Immature natural killer cell (primary cell): Measurements from ENCODE around the gene SND1. TPM values are rescaled to one million over a fixed set of nuclear protein-coding genes. Genes with fewer than 3 reads are reported as not detected.
A peak's percentile ranks its signal among the peaks of the same experiment; 100 is the strongest.

ENCODE experiments used
- DNase-seq, 3 donors: peaks; one replicate each; pipeline ENCODE4 v3.0.0; 2022; ENCODE audit warnings: mixed read lengths in 1 of 3
- H3K27ac Mint-ChIP-seq, 6 donors: one replicate each; pipeline ENCODE4 v1.8.0; 2020; ENCODE audit warnings: mixed read lengths in 6 of 6, mild to moderate bottlenecking in 5 of 6, inconsistent platforms in 4 of 6, moderate library complexity in 3 of 6
- H3K27me3 Mint-ChIP-seq, 3 donors: one replicate each; pipeline ENCODE4 v1.8.0; 2020 to 2021; ENCODE audit warnings: low read depth in 3 of 3, mild to moderate bottlenecking in 3 of 3, mixed read lengths in 3 of 3, moderate library complexity in 3 of 3, inconsistent platforms in 1 of 3
- H3K36me3 Mint-ChIP-seq, 3 donors: one replicate each; pipeline ENCODE4 v1.8.0; 2020; ENCODE audit warnings: mixed read lengths in 3 of 3, inconsistent platforms in 2 of 3, mild to moderate bottlenecking in 2 of 3
- H3K4me1 Mint-ChIP-seq, 2 donors: one replicate each; pipeline ENCODE4 v1.8.0; 2020; ENCODE audit warnings: inconsistent platforms in 2 of 2, mild to moderate bottlenecking in 2 of 2, mixed read lengths in 2 of 2, moderate library complexity in 1 of 2
- H3K4me3 Mint-ChIP-seq, 5 donors: one replicate each; pipeline ENCODE4 v1.8.0; 2020; ENCODE audit warnings: mild to moderate bottlenecking in 5 of 5, mixed read lengths in 5 of 5, inconsistent platforms in 3 of 5, moderate library complexity in 3 of 5
- H3K9me3 Mint-ChIP-seq, 6 donors: one replicate each; pipeline ENCODE4 v1.8.0; 2020; ENCODE audit warnings: mild to moderate bottlenecking in 6 of 6, mixed read lengths in 6 of 6, inconsistent platforms in 4 of 6, moderate library complexity in 3 of 6
- polyA plus RNA-seq, 3 donors: library from polyadenylated mRNA; unstranded; fragments of 300-500 nt; fragmentation: Illumina TruSeq; gene quantifications; one replicate each; pipeline ENCODE4 v1.2.3, GENCODE V29; 2021

SND1 gene
- polyA plus RNA-seq, 3 donors from 2014 or later, result 87.8 to 130 (median 116) TPM

GRCh38 chr7:128123291-128124037 is 471.5 kb downstream of the SND1 start:
- H3K4me3 Mint-ChIP-seq, result no peak overlapping the region
- no peak for DNase-seq
- no peak overlapping the region for H3K27ac Mint-ChIP-seq
- peaks cover 0 to 3% (median 0%) of the 10 kb centered on the region in 6 donors for H3K9me3 Mint-ChIP-seq
- peaks cover 1 to 9% (median 4%) of the 10 kb centered on the region in 3 donors for H3K27me3 Mint-ChIP-seq
- peaks cover 6 to 10% of the 10 kb centered on the region in 2 donors for H3K4me1 Mint-ChIP-seq
- H3K36me3 Mint-ChIP-seq, result no peaks in the 10 kb centered on the region

DNA sequence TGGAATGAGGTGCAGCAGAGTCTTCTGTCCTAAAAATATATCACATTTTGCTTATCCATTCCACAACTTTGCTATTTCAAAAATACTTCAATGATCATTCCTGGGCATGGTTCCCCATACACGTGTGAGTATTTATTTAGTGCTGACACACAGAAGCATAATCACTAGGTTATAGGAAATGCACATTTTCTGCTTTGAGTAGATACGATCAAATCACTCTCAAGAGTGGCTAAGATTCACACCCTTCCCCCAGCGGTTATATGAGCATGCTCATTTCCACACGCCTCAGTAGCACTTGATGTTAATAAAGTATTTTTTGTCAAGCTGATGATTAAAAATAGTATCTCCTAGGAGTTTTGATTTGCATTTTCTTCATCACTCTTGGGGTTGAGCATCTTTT is 472.8 kb downstream of the SND1 start:
- Mint-ChIP-seq H3K9me3 (peaks cover 0 to 3% (median 0%) of the 10 kb centered on the region in 6 donors), H3K36me3 (no peaks in the 10 kb centered on the region), H3K27me3 (peaks cover 1 to 9% (median 2%) of the 10 kb centered on the region in 3 donors), H3K4me3 (peak overlapping the region in 1 of 5 donors; percentile 46), H3K4me1 (peaks cover 6 to 10% of the 10 kb centered on the region in 2 donors), H3K27ac (no peak overlapping the region)
- peak in 1 of 3 donors; percentile 25 for DNase-seq

DNA sequence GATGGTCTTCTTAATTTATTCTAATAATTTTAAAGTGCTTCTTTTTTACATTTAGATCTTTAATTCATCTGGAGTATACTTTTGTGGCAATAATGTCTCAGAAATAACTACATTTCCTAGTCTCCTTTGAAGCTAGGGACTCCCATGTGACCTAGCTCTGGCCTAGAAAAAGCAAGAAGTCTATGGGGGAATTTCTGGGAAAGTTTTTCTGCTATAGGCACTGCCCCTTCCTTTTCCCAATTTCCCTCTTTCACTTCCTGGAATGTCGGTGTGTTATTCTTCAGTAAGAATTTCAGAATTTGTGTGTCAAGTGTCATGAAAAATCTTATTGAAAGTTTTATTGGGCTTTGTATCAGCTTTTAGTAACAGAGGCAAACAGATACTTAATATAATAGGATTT is 473.8 kb downstream of the SND1 start:
- Mint-ChIP-seq H3K4me1 (peaks cover 6 to 10% of the 10 kb centered on the region in 2 donors), H3K9me3 (peaks cover 0 to 3% (median 0%) of the 10 kb centered on the region in 6 donors), H3K27ac (no peak overlapping the region), H3K27me3 (peaks cover 1 to 8% (median 2%) of the 10 kb centered on the region in 3 donors), H3K36me3 (no peaks in the 10 kb centered on the region), H3K4me3 (no peak overlapping the region)
- DNase-seq, result no peak

DNA sequence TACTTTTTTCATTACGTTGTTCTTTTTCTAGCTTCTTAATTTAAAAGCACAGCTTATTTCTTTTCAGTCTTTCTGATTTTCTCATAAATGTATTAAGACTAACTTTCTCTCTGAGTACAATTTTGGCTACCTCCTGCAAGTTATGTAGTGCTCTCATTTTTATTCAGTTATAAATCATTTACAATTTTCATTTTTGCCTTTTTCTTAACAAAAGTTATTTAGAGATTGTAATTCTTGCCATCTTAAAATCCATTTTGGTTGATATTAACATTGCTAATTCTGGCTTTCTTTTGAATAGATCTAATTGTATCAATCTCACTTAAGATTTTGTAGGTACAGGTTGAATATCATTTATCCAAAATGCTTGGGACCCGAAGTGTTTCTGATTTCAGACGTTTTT is 476.4 kb downstream of the SND1 start:
- no peak for DNase-seq
- Mint-ChIP-seq H3K36me3 (peaks cover 0 to 3% (median 0%) of the 10 kb centered on the region in 3 donors), H3K4me3 (no peak overlapping the region), H3K27me3 (peaks cover 0 to 7% (median 6%) of the 10 kb centered on the region in 3 donors), H3K4me1 (peaks cover 6 to 10% of the 10 kb centered on the region in 2 donors), H3K9me3 (peaks cover 0 to 3% (median 0%) of the 10 kb centered on the region in 6 donors), H3K27ac (no peak overlapping the region)

GRCh38 chr7:128129224-128129864 is 477.4 kb downstream of the SND1 start:
- Mint-ChIP-seq H3K4me1 (peaks cover 7 to 17% of the 10 kb centered on the region in 2 donors), H3K27me3 (peaks cover 0 to 14% (median 4%) of the 10 kb centered on the region in 3 donors), H3K9me3 (peaks cover 0 to 3% (median 0%) of the 10 kb centered on the region in 6 donors), H3K4me3 (no peak overlapping the region), H3K27ac (no peak overlapping the region), H3K36me3 (peaks cover 0 to 3% (median 0%) of the 10 kb centered on the region in 3 donors)
- DNase-seq, result no peak

DNA sequence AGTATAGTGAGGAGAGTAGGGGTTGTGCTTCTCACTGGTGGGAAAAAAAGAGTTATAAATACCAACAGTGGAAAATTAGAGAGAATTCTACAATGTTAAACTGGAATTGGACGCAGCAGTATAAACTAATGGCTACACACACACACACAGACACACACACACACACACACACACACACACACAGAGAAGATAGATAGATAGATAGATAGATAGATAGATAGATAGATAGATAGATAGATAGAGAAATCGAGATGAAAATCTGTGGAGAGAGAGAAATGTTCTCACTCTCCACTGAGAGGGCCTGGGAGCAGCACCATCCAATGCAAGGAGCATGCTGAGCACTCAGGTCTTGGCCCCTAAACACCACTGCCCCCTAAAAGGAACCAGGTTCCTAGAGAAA is 479.1 kb downstream of the SND1 start:
- peaks cover 0 to 3% (median 0%) of the 10 kb centered on the region in 6 donors for H3K9me3 Mint-ChIP-seq
- H3K27me3 Mint-ChIP-seq, result peaks cover 3 to 25% (median 12%) of the 10 kb centered on the region in 3 donors
- H3K36me3 Mint-ChIP-seq, result peaks cover 0 to 5% (median 3%) of the 10 kb centered on the region in 3 donors
- no peak for DNase-seq
- H3K4me3 Mint-ChIP-seq, result no peak overlapping the region
- H3K4me1 Mint-ChIP-seq, result peaks cover 17 to 19% of the 10 kb centered on the region in 2 donors
- no peak overlapping the region for H3K27ac Mint-ChIP-seq

- peaks cover 3 to 27% (median 15%) of the 10 kb centered on the region in 3 donors for H3K27me3 Mint-ChIP-seq
- peaks cover 0 to 3% (median 0%) of the 10 kb centered on the region in 6 donors for H3K9me3 Mint-ChIP-seq
- no peak for DNase-seq
- peaks cover 21 to 22% of the 10 kb centered on the region in 2 donors for H3K4me1 Mint-ChIP-seq
- peaks cover 0 to 5% (median 3%) of the 10 kb centered on the region in 3 donors for H3K36me3 Mint-ChIP-seq
- H3K27ac Mint-ChIP-seq, result no peak overlapping the region
- H3K4me3 Mint-ChIP-seq, result no peak overlapping the region
Observed at GRCh38 chr7:128131731-128132130, 479.7 kb downstream of the SND1 start.

GRCh38 chr7:128132426-128133069 is 480.6 kb downstream of the SND1 start:
- Mint-ChIP-seq H3K9me3 (peaks cover 0 to 3% (median 0%) of the 10 kb centered on the region in 6 donors), H3K27ac (no peak overlapping the region), H3K36me3 (peaks cover 0 to 5% (median 3%) of the 10 kb centered on the region in 3 donors), H3K4me1 (peaks cover 21 to 22% of the 10 kb centered on the region in 2 donors), H3K27me3 (peaks cover 3 to 32% (median 15%) of the 10 kb centered on the region in 3 donors), H3K4me3 (peak overlapping the region in 1 of 5 donors; percentile 19)
- DNase-seq, result no peak

DNA sequence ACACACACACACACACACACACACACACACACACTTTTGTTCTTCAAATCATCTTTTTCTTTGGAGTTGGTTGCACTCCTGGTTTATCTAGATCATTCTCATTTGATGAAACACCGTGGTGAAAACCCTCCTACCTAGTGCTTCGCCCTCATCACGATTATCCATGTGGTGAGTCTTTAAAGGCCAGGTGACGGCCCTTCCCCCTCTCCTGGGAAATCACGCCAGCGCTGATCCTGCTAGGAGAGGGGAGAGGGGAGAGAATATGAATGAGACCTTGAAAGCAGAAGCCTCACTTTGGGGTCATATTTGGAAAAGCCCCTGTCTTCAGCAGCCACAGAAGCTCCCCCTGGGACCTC is 483.1 kb downstream of the SND1 start:
- H3K4me3 Mint-ChIP-seq, result peak overlapping the region; percentile 37 to 84 (median 72)
- DNase-seq, result no peak
- peaks cover 21 to 22% of the 10 kb centered on the region in 2 donors for H3K4me1 Mint-ChIP-seq
- peaks cover 0 to 5% (median 3%) of the 10 kb centered on the region in 3 donors for H3K36me3 Mint-ChIP-seq
- H3K9me3 Mint-ChIP-seq, result no peaks in the 10 kb centered on the region
- H3K27ac Mint-ChIP-seq, result peak overlapping the region in 1 of 6 donors; percentile 64
- peaks cover 4 to 34% (median 13%) of the 10 kb centered on the region in 3 donors for H3K27me3 Mint-ChIP-seq

DNA sequence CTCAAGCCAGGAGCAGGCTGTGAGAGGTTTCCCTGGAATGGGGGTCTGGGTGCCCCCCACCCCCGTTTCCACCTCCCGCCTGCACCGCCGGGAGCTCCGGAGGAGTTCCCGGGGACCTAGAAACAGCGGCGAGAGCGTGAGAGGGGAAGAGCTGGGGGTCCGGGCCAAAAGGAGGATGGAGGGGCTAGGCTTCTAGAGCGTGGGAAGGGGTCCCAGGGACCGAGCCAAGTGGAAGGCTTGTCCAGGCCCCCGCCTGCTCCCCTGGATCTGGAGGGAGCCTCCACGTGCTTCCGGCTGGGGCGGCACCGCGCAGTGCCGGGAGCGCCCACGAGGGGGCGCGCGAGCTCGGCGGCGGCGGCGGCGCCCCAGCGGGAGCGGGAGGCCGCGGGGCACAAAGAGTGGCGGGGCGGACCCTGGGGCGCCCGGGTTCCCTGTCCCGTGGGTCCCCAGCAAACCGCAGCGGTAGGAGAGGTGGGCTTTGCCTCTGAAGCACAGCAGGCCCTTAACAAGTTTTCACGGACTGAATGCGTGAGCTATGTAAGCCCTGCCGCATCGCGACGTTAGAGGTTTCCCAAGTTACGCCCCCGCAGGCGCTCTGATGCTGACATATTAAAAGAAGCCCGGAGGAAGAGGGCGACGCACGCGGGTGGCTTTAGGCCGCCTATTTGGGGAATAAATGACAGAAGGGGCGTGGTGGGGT is 483.7 kb downstream of the SND1 start:
- Mint-ChIP-seq H3K27ac (peak overlapping the region in 1 of 6 donors; percentile 32), H3K27me3 (peaks cover 8 to 36% (median 13%) of the 10 kb centered on the region in 3 donors), H3K4me3 (peak overlapping the region; percentile 78 to 85 (median 83)), H3K4me1 (peaks cover 21 to 22% of the 10 kb centered on the region in 2 donors), H3K9me3 (peaks cover 0 to 3% (median 0%) of the 10 kb centered on the region in 6 donors), H3K36me3 (peaks cover 0 to 5% (median 3%) of the 10 kb centered on the region in 3 donors)
- peak; percentile 65 to 70 (median 66) for DNase-seq

GRCh38 chr7:128136215-128136597 is 484.2 kb downstream of the SND1 start:
- Mint-ChIP-seq H3K36me3 (peaks cover 0 to 5% (median 3%) of the 10 kb centered on the region in 3 donors), H3K4me3 (peak overlapping the region; percentile 78 to 85 (median 83)), H3K4me1 (peaks cover 21 to 22% of the 10 kb centered on the region in 2 donors), H3K27ac (peak overlapping the region in 1 of 6 donors; percentile 32), H3K9me3 (peaks cover 0 to 3% (median 0%) of the 10 kb centered on the region in 6 donors), H3K27me3 (peaks cover 8 to 36% (median 13%) of the 10 kb centered on the region in 3 donors)
- no peak for DNase-seq

DNA sequence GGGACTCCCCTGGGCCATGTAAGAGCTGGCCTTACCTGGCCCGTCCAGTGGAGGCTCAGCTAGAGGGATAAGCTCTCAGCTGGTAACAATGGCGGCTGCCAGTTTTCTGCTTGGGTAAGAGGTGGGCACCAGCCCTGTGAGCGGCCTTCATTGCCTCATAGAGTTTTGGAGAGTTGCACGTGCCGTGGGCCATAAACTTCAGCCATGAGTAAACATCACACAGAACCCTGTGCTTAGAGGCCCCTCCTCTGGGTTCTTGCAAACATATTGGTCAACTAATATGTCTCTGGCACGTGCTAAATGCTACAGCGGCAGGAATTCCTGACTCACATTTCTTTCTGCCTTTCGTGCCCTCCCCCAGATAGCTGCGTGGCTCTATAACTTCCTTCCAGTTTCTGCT is 485.2 kb downstream of the SND1 start:
- H3K27me3 Mint-ChIP-seq, result peaks cover 8 to 31% (median 13%) of the 10 kb centered on the region in 3 donors

GRCh38 chr7:128139406-128139805 is 487.4 kb downstream of the SND1 start:
- H3K27ac Mint-ChIP-seq, result no peak overlapping the region
- peaks cover 8 to 24% (median 17%) of the 10 kb centered on the region in 3 donors for H3K27me3 Mint-ChIP-seq
- peaks cover 0 to 9% (median 0%) of the 10 kb centered on the region in 3 donors for H3K36me3 Mint-ChIP-seq

More for the DNA sequence above, 485.2 kb downstream of the SND1 start:
- H3K9me3 Mint-ChIP-seq, result peaks cover 0 to 3% (median 0%) of the 10 kb centered on the region in 6 donors
- H3K4me3 Mint-ChIP-seq, result peak overlapping the region in 4 of 5 donors; percentile 13 to 61 (median 24)
- no peak for DNase-seq
- H3K4me1 Mint-ChIP-seq, result peaks cover 21 to 22% of the 10 kb centered on the region in 2 donors
- no peak overlapping the region for H3K27ac Mint-ChIP-seq
- H3K36me3 Mint-ChIP-seq, result peaks cover 0 to 5% (median 2%) of the 10 kb centered on the region in 3 donors

More at GRCh38 chr7:128139406-128139805, 487.4 kb downstream of the SND1 start:
- Mint-ChIP-seq H3K9me3 (peaks cover 0 to 6% (median 3%) of the 10 kb centered on the region in 6 donors), H3K4me3 (no peak overlapping the region), H3K4me1 (peaks cover 13 to 20% of the 10 kb centered on the region in 2 donors)
- no peak for DNase-seq
